NCI-H128 (cell line): Measurements from ENCODE around the gene COL3A1.

Experiments
- DNase-seq: peaks from one replicate; lab custom pipeline; 2025; ENCODE audit not compliant: unreplicated experiment; lab: John Stamatoyannopoulos, UW

The COL3A1 gene

DNA sequence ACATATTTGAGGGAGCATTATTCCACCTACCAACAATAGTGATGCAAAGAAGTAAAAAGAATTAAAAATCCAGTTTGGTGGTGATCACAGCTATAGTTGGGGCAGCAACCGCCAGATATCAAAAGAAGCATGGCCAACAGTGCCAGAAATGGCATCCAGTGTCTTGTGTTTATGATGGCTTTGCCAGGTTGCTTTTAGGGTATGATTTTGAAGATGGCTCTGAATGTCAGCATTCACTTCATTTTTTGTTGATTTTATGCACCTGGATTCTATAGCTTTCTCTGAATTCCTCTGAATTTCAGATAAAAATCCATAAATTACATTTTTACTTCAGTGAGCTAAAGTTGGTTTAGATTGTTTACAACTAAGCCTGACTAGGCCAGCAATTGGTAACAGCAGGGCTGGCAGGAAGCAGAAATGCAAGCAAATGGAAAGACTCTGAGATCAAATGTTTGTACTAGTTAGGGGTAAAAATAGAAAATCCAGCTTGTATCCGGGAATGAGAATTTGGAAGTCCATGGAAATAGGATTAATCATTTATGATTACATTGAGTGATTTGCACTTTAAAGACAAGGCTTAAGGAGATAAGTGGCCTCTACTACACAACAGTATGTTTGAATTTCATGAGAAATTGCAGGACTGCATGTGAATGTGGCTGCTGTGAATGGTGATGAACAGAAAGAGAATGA, 40.4 kb downstream of the COL3A1 start:
- no peak for DNase-seq

DNA sequence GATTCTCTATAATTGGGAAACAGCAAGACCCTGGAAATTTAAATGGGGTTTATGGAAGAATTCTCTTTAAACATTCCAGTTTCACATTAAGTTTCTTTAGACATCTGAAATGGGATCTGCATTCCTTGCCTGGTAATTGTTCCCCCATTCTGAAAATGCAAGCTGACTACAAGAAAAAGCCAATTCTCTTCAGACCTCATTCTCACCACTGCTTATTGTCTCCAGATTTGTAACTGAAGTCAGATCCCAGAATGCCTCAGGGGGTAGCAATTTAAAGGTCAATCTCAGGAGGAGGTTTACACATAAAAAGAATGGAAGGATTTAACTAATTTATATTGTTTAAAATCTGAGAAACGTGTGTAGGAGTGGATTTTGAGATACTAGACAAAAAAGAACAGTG, 41.2 kb downstream of the COL3A1 start:
- DNase-seq: no peak

DNA sequence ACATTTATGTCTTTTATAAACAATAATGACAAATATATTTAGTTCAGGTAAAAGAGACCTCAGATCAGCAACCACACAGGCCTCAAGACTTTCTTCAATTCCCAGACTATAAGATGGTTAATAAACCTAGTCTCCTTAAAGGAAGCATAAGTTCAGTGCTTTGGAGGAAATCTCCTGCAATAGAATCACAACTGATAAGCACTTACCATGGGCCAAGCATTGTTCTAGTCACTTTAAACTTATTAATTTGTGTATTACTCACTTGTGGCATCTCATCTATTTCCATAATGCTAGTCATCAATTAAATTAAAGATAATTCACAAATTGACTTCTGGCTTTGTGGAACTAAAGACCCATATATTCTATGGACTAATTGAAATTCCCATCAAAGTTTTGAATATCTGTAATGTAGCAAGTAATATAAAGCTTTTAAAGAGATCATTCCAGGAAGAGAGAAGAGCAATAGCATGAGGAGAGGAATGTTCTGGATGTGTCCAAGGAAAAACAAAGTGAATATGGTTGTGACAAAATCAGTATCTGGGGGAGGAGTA, 42.2 kb downstream of the COL3A1 start:
- DNase-seq: no peak

DNA sequence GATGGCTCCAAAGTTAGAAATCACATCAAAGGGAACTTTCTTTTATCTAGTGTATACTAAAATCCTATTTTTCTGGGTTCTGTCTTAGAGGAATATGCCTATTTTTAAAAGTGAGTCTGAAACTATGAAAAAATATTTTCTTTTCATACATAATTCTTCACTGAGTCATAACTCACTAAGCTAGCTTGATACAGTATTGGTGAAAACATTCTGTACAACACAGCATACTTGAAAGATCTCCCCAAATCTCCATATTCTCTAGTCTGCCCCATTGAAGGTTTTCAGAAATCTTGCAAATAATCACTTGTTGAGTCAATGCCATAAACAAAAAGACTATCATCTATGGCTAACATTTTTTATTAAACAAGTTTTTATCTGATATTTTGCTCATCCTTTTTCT, 44.5 kb downstream of the COL3A1 start:
- DNase-seq: no peak

DNA sequence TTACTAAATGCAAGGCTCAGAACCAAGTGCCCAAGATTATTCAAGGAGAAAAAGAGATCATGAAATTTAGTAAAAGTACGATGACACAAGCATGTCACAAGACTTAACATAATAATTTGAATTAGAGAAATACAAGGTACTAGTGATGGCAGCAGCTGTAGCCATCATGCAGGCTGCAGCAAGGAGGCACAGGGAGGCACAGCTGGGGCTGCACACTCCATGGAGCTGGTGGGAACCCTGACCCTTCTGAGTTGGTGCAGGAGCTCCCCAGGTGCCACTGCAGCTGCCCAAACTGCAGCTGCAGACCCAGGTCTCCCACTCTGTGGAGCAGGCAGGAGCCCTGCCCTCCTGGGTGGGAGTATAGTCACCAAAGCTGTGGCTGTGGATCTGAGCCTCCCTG, 46.0 kb downstream of the COL3A1 start:
- no peak for DNase-seq

DNA sequence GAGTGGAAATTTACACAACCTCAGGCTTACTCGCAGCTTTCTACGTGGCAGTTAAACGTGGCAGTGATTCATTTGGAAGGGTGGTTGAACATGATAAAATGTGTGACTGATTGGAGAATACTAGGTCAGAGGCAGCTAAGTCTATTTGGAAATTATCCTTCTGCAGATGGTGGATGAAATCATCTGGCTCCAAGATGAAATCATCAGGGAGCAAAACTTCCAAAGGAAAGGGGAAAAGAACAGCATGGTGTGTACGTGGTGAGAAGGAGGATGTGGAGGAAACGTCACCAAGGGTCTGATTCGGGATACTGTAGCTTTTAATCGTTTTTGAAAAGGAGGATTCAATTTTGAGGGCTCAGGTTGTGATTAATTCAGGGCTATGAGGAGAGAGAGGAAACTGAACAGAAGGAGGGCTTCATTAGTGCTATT, 47.9 kb downstream of the COL3A1 start:
- no peak for DNase-seq

DNA sequence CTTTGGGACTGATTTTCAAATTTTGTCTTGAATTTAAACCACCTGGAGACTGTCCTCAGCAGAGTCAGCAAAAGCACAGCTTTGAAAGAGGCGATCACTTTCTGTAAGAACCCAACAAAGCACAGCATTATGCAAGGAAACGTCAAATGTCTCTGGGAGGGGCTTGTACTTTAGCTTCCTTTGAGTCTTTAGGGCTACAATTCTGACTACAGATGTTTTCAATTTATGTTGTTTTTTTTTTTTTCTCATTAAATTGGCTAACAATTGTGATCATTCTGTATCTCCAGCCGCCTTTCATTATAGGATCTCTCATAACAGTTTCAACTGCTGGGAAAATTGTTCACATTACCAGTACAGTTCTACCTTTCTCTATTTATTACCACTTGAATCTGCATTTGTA, 48.3 kb downstream of the COL3A1 start:
- DNase-seq: no peak

DNA sequence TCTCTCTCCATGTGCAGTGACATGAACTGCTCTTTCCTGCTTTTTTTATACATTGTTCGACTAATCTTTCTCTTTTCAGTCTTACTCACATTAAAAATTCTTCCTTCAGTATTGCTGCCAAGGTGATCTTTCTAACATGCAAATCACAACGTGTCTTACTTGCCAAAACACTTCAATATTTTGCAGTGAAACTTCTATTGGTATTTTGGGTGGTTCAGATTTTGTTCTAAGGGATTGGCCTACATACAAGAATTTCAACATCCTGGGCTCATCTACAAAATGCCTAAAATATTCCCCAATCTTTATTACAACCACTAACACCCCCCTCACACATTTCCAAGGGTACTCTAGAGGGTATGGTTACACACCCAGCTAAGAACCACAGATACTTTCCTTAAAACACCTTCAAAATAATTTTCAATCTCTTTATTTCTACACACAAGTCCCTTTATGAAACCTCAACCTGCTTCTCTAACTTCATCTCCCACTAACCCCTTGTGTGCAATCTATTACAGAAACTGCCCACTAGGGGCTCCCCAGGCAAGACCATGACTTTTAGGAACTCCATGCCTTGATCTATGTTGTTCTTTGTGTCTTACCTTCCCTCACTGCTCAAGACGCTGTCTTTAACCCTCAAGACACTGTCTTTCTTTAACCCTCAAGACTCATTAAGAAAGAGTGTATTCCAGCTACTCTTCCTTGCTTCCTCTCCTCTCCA, 50.9 kb downstream of the COL3A1 start:
- DNase-seq: no peak

DNA sequence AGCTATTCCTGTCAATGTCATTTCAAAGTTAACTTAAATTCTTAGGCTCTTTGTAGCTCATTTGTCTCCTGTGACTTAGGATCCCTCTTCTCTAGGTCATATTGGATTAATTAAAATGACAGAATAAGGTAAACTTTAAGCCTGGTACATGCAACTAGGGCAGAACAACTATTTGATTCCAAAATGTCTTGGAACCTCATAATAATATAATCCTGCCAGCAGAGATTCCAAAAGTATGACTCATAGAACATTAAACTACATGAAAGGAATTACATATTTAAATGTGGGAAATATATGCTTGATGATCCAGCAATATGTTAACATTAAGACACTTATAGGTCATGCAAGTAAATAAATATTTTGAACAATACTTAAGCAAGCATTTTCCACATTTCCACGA, 63.3 kb downstream of the COL3A1 start:
- no peak for DNase-seq

DNA sequence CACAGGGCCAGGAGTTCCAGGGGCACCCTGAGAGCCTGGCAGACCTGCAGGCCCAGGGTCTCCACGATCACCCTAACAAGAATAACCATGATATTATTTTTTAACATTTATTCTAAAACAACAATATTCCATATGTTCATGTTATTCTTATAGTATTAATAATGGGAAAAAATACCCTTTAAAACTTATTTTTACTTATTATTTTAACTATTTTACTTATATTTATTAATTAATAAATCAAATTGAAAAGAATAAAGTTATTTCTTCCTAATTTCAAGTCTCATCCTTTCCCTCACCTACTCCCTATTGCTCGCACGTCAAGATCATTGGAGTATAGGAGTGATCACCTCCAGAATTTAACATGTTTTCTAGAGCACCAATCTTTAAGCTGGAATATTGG, 71.7 kb downstream of the COL3A1 start:
- no peak for DNase-seq

DNA sequence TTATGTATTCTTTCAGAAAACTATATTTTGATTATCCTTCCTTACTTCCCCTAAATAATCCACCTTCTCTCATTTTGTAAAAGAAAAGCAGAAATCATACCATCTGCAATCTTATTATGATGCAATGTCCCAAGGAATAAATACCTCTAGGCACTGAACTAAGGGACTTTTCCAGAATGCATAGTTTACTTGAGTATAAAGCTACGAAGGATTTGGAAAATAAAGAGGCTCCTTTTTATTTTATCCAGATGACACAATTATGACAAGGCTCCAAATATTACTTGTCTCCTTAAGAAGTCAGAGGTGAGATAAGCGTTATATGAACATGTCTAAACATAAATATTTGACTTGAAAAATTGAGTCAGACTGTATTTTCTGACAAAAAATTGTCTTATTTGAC, 72.1 kb downstream of the COL3A1 start:
- DNase-seq: no peak

DNA sequence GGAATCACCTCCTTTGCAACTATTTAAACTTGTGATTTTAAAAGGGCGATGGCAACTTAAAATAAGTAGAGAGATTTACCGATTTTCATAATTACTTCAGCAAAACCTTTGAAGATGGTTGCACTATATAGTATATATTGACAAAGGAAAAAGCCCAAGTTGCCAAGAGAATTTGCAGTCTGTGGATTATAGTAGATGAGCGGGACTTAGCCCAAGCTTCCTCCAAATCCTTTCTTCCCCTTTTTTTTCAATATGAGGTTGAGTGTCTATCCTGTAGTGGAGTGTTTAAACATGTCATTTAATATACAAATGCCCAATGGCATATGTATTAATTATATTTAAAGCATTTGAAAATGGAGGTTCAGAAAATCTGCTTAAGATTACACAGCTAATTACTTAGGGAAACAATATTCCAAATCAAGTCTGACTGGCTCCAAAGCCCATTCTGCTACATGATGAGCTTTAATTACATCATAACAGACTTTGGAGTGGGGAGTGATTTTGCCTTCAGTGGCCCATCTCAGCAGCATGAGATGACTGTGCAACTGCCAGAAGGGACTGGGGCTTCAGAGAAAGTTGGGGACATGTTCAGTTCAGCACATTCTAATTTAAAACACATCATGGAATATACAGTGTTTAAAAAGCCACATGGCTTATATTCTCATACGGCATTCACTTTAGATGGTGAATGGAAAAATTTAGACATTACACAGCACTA, 73.2 kb downstream of the COL3A1 start:
- DNase-seq: no peak

DNA sequence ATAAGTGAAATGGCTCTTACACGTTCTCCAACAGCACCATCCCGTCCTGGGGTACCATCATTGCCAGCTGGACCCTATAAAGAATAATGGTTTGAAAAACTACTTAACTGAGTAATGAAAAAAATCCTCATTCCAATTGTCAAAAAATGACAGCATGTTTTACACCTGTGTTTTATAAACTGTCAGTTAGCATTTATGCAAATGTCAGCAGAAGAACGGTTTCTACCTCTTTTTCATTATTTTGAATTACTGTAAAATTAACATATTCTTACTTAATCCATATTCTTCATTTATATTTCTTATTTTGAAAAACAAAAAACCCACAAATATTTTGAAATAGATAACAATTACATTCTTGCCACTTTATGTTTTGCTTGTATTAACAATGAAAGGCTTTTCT, 74.0 kb downstream of the COL3A1 start:
- no peak for DNase-seq

DNA sequence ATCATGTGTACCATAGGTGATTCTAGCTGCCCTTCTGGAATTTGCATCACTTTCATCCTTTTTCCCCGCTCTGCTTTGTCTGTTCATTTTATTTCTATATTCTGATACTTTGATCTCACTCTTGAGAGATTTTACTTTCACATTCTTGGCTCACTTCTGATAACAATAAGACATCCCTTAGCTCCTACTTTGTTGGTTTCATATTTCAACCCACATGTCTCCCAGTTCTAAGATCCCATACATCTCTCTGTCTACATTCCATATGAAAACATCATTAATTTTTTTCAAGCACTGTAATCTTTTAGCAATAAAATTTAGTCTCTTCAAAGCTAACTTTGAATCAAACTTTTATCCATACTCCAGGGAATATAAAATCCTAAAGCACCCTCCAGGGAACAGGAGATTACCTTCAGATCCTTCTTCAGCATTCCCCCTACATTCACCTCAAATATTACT, 75.6 kb downstream of the COL3A1 start:
- no peak for DNase-seq

DNA sequence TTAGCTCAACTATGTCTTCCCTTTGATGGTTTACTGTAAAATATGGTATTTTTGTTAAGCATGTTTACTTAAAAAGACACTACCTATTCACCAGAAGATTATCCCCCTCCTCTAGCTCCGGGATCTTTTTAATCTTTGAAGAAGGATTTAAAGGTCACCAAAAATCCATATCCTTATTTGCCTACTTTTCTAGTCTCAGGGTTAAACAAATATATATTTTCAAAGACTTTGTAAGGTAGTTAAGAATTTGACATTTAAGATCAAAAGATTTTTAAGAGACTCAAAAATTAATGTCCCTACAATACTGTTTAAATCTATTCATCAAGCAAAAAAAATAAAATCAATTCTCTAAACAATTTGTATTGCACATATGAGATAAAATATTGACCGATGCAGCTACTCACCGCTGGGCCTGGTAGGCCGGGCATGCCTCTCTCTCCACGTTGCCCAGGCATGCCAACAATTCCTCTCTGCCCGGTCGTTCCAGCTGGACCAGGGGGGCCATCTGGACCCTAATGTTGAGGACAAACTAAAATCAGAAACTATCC, 76.1 kb downstream of the COL3A1 start:
- DNase-seq: no peak

DNA sequence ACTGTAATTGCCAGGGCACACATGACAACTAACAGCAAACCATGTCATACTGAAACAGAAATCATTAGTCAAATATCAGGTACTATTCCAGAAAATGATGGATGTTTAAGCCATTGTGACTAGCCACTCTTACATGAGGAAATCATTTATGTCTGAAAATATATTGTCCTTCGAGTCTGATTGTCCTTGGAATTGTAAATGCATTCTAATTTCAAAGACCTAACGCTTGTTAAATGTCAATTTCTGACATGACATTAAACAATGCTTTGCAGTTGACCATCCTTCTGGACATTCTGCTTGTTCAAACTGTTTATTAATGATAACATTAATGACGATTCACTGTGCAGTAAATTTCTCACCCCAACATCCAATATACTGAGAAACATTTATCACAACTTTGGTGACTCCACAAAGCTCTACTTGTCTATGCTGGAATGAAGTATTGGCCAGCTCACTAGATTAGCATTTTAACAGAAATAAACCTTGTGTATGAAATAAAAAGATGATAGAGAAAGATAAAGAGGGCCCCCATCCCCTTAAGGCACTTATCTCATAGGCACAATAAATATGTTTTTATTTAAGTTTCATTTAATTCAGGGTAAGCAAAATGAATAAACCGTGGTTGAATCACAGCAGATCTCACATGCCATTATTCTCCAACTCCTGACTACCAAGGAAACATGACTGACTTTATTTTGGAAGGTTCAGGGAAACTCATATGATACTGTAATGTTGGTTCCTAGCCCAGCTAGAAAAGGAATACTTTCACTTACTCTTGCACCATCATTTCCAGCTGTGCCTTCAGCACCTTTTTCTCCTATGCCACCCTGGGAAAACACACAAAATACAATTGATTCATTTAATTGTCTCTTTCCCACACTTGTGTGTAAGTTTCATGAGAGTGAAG, 82.3 kb downstream of the COL3A1 start:
- DNase-seq: no peak

DNA sequence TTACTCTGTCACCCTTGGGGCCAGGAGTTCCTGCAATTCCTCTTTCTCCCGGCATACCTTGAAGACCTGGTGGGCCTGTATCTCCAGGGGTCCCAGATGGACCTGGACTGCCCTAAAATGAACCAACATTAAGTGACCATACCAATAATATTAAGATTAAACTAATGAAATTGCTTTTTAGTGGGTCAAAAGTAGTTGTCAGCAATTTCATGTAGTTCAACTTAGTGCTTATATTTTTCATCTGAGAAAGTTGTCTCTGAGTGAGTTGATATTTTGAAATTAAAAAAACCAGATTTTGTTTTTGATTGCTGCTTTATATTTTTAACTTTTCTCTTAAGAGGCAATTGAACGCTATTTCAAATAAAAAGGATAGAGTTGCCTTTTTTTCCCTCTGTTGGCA, 83.1 kb downstream of the COL3A1 start:
- DNase-seq: no peak

DNA sequence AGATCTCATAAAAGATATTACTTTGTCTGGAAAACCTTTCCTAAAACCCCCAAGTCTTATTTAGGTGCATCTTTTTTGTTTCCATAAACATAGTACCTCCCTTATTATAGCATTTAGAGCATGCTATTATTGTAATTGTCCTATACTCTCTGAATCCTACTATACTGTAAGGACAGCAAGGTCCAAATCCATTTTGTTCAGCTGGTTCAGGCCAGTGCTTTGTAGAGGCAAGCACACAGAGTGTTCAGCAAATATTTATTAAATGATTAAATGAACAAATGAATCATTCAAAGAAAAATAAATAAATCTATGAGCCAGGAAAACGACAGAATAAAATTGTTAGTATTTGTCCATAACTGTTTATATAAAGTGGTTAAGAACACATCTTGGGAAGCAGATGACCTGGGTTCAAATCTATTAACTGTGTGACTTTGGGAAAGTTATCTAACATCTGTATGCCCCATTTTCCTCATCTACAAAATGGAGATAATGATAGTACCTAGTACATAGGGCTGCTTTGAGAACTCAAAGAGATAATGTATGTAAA, 86.0 kb downstream of the COL3A1 start:
- no peak for DNase-seq
